Umbilical cord (tissue), 2 donors: ENCODE data around the gene C2orf81. TPM values are rescaled to one million over a fixed set of nuclear protein-coding genes. Genes with fewer than 3 reads are reported as not detected.
"Not testable (repeated sequence)": the region's sequence is repeated elsewhere in the genome, so short reads cannot be mapped to it uniquely, and the experiment has no call there.

Experiments
- DNase-seq: peaks from one replicate; pipeline ENCODE4 v3.0.0-alpha.2; 2015; ENCODE audit warnings: low spot score
- total RNA-seq: library from RNA; depleted of rRNA; stranded (reverse); fragments of >200 nt; gene quantifications from one replicate; pipeline ENCODE4 v1.2.3, GENCODE V29; 2014; ENCODE audit warnings: low replicate concordance; ENCODE audit not compliant: insufficient read depth

C2orf81 gene
- total RNA-seq, 1 donor from 2014 or later: 1.4 TPM

DNA sequence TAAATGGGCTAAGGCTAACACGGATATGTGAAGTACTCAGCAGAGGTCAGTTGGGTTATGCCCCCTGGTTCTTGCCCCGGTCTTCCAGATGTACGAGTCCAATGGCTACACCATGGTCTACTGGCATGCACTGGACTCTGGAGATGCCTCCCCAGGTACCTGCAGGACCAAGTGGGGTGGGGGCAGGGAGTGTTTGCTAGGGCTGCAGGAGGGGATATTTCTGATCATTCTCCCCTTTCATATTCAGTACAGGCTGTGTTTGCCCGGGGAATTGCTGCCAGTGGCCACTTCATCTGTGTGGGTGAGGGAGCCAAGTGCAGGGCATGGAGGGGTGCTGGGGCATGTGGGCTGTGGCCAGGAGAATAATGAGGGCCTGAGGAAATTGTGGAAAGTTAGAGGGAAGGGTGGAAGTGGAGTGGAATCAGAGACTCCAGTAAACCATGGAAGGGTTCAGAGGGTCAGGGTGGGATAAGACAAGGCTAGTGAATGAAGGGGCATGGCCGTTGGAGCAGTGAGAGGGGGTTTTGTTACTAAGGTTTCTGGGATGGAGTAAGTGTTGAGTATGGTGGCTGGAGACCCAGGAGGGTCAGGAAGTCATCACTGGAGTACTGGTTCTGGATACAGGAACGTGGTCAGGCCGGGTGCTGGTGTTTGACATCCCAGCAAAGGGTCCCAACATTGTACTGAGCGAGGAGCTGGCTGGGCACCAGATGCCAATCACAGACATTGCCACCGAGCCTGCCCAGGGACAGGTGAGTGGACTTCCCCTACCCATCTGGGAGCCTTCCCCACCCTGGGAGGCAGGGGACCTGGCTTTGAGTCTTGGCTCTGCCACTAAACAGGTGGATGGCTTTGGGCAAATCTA lies 2.0 kb upstream of the C2orf81 start:
- no peak for DNase-seq

DNA sequence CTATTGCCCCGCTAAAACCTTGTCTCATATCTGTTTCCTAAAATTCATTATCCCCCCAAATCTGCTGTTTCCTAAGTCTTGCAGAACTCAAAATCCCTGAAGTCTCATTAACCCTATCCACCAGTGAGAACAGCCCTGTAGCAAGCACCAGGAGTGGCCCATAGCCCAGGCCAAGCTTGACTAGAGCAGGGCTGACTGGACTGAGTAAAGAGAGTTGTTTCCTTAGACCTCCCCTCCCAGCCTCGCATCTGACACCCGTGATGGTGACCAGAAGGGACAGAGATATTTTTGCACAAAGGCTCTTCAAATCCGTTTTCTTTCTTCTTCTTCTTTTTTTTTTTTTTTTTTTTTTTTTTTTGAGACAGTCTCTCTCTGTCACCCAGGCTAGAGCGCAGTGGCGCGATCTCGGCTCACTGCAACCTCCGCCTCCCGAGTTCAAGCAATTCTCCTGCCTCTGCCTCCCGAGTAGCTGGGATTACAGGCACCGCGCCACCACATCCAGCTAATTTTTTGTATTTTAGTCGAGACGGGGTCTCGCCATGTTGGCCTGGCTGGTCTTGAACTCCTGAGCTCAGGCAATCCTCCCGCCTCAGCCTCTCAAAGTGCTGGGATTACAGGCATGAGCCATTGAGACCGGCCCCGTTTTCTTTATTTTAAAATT lies 846 bp downstream of the C2orf81 start:
- not testable (repeated sequence) for DNase-seq

DNA sequence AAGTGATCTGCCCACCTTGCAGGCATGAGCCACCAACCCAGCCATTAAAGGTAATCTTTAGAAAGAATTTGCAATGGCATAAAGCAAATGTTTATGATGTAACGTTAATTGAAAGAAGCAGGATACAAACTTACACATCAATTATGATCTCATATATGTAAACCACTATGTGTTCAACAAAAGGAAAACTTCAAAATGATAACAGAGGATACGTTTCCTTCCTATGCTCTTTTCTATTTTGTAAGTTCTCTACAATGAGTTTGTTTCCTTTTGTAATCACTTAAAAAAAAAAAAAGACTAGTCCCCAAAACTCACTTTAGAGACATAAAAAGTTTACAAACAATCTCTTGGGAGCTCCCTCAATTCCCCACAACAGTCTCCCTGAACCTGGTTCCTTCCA lies 1.4 kb downstream of the C2orf81 start:
- no peak for DNase-seq

DNA sequence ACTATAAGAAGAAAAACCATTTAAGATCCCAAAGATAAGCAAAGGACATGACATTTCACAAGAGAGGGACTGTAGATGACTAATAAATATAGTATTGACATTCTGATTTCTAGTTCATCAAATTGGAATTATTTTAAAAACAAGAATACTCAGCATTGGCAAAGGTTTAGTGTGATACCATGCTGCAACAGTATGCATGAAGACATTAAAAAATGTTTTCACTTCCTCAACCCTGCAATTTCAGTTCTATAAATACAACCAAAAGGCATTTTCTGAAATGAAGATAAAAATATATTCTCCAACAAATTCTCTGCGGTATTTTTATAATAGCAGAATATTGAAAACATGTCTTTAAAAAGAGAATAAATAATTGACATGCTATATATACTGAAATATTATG lies 2.1 kb downstream of the C2orf81 start:
- no peak for DNase-seq

DNA sequence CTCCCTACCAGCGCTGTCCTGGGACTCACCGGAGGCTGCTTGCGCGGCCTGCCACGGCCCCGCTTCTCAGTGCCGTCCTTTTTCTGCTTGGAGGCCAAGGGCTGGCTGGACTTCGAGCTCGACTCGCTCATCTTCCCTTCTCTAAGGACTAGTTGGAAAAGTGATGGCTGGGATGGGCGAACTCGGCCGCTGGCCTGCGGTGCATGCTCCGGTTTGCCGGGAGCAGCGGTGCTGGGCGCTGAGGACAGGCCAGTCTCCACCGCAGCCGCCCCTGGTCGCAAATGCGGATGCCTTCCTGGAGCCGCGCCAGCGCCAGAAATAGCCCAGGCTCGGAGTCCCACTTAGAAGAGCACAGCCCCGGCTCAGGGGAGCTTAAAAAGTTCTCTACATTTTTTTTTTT lies 3.1 kb downstream of the C2orf81 start:
- no peak for DNase-seq

DNA sequence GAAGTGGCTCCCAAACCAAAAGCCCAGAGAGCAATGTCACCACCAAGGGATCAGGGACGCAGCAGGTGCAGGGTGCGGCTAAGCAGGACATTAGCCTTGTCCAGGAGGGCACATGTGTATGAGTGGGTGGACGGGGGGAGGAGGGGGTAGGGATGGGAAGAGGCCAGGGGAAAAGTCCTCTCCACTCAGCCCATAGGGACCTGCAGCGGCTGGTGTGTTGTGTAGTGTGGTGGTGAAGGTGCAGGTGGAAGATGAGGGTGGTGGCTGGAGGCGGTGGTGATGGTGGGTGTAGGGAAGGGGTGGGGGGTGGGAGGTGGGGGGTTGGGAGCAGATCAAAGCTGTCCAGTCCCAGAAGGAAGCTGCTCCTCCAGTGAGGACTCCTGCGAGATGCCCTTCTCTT lies 3.7 kb downstream of the C2orf81 start:
- DNase-seq: no peak

DNA sequence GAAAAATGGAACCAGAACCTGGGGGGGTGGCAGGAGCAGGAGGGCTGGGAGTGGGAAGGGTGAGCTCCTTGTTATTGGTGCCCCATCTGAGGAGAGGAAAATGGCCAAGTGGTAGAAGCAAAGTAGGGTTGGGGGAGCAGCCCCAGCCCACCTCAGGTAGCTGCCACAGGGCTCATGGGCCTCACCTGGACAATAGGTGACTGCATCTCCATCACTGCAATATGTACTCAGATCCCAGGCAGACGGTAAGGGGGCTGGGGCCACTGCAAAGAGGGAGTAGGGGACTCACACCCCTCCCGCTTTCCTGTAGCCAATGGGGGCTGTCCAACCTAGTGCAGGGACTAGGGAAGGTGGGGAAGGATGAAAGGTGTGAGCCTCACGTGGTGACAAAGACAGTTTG lies 4.2 kb downstream of the C2orf81 start:
- DNase-seq: no peak

DNA sequence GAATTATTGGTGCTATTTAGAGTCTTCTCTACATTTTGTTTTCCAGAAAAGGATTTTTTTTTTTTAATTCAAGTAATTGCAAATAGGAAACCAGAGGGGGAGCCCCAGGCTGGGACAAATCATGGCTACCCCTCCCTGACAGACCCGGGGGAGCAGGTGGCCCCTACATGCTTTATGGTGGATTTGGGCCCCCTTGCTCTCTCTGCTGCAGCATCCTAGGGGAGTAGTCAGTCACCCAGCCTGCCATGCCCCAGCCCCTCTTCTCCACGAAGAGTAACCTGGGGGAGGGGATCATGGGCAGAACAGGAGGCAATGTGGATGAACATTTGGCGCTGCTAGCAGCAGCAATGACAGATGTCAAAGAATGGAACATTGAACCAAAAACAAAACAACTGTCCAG lies 4.6 kb downstream of the C2orf81 start:
- no peak for DNase-seq

DNA sequence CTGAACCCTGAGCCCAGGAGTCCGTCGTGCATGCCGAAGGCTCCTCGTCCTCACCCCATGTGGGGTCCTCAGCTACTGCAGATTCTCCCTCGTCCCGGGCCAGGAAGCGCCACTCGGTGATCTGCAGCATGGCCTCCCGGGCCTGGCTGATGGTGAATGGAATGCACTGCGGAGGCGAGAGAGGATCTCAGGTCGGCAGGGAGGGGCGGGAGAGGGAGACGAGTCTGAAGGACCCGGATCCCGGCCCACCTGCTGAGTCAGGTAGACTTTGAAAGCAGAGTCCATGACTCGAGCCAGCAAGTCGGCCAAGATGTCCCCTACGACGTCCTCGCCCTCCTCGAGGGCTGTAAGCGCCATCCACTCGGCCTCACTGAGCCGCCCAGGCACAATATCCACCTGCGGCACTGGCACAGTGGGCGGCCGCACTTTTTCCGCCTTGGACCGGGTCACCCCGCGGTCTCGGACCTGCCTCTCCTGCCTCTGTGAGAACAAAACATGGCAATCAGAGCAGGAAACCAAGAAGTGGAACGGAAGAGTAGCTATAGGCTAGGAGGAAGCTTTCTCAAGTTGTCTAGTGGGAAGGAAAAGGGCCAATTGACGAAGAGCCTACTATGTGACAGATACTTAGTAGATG lies 5.5 kb downstream of the C2orf81 start:
- peak; percentile 42 for DNase-seq

DNA sequence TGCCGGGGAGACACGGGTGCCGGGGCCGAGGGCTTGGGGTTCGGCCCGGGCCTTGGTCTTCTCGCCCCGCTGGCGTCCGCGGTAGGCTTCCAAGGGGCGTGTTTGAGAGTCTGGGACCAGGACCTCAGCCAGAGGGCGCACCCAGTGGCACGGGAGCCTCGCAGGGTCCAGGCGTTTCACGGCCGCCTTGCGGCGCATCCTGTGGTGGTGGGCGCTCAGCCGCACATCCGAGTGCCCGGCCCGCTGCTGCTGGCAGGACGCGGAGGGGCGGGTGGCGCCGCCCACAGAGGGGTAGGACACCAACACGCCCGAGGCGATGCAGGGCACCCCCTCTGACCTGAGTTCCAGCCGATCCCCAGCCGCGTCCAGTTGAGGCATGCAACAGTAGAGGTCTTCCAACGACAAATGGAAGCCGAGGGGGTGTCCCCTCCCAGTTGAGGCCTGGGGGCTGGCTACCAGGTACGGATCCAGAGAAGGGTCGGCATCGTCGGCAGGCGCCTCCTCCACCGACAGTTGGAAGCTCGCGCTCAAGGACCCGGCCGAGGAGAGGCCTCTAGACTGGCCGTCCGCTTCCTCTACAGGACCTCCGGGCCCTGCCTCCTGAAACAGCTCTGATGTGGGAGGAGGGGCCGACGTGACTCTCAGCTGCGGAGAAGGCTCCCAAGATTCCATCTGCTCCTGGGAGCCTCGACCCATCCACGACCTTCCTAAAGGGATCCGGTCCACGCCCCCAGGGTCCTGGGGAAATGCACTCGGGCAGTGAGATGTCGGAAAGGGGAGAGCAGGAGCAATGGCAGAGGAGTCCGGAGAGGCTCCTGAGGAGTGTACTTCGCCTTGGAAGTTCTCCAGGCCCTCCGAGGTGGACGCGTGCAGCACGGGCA lies 6.3 kb downstream of the C2orf81 start:
- peak; percentile 82 for DNase-seq

DNA sequence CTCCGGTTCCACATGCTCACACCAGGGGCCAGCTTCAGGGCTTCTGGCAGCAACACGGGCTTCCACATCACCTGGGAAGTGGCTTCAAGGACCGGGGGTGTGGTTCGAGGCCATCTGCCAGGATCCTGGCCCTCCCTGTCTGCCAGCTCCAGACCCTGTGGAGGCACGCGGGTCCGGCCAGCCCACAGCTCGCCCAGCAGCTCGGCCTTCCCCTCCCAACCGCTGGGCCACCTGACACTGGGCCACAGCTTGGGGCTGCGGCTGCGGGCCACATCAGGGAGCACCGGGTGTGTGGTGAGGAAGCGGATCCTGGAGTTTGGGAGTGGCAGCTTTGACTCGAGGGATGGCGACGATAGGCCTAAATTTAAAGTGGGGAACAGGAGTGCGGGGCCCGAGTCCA lies 7.0 kb downstream of the C2orf81 start:
- no peak for DNase-seq

DNA sequence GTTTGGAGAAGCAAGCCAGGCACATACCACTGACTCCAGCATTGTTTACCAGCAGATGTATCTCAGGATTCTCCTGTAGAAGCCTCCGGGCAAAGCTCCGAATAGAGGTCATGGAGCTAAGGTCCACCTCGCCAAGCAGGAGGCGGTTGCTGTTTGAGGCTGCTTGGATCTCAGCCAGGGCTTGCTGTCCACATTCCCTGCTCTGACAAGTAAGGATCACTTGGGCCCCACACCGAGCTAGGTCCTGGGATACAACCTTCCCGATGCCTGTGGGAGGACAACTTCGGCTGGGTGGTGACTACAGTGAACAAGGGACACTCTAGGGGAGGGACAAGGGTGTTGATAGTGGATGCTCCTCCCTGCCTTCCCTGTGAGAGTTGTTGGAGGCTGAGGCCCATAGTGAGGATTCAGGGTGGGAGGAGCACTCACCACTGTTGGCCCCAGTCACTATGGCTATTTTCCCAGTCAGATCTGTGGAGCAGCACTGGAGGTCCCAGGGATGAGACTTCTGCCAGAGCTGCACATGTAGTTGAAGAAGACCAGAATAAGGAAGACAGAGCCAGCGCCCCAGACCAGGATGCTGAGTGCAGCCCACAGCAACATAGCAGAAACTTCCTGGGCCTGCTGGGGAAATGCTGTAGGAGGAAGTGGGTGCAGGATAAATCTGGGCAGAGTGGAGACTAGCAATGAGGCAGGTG lies 8.3 kb downstream of the C2orf81 start:
- peak; percentile 48 for DNase-seq

DNA sequence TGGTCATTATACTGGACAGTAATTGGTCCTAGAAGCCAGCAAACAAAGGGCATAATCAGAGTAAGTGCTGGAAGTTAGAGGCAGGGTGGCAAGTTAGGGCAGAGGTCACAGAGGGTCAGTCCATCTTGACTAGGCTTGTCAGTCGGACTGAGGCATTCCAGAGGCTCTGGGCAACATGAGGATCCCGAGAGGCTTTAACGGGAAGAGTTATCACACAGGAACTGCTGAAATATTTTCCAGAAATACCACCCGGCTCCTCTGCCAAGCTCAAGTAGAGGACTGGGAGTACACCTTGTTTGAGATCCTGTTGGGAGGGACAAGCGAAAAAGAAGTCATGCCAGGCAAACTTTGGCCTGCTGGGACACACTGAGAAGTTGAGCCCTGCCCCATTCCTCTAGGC lies 13.7 kb downstream of the C2orf81 start:
- no peak for DNase-seq

DNA sequence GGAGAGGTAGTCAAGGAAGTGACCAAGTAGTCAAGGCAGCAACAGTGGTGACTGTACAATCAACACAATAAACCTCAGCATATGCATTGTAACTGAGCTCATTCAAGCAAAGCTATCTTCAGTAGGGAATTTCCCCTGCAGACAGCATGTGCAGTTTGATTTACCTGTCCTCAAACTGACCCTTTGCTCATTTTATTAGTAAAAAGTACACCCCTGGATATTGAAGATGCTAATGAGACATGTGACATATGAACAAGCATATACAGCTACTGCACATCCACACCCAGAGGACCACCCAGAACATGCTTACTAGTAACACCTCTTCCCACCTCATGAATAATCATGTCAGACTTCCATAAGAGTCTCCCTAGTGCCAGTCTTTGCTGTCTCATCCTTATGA lies 15.4 kb downstream of the C2orf81 start:
- DNase-seq: no peak

DNA sequence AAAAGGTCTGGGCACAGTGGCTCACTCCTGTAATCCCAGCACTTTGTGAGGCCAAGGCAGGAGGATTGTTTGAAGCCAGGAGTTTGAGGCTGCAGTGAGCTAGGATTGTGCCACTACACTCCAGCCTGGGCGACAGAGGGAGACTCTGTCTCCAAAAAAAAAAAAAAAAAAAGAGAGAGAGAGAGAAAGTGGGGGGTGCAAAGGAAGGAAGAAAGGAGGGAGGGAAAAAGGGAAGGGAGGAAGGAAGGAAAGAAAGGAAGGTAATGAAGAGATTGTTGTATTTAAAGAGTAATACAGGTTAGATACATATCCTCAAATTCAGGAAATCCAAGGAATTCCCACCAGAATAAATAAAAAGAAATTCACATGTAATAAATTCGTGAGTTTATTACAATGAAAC lies 19.5 kb downstream of the C2orf81 start:
- DNase-seq: no peak

DNA sequence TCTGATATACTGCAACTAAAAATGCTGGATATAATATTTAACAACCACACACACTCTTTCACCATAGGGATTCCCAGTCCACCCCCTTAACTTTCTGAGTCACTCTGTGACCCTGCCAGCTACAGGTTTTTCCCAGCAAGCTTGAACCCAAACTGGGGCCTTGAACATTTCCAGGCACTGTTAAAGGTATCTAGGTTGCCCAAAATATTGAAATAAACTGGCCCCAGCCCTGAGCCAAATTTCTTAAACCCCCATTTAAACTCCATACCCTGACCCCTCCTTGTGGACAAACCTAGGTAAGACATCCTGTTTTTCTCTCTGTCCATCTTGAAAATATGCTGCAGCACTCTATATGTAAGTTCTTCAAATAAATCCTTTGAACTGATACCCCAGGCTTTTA lies 21.6 kb downstream of the C2orf81 start:
- DNase-seq: no peak

DNA sequence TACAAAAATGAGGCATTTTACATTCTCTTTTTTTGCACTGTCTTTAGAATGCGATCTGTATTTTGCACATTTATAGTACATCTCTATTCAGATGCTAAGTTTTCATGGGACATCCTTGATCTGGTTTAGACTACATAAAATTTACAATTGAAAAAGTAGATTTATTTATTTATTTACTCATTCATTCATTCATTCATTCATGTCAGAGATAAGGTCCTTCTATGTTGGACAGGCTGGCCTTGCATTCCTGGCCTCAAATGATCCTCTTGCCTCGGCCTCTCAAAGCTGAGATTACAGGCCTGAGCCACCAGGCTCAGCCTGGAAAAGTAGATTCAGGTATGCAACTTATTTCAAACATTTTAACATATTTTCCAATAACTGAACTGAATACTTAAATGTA lies 25.3 kb downstream of the C2orf81 start:
- no peak for DNase-seq

DNA sequence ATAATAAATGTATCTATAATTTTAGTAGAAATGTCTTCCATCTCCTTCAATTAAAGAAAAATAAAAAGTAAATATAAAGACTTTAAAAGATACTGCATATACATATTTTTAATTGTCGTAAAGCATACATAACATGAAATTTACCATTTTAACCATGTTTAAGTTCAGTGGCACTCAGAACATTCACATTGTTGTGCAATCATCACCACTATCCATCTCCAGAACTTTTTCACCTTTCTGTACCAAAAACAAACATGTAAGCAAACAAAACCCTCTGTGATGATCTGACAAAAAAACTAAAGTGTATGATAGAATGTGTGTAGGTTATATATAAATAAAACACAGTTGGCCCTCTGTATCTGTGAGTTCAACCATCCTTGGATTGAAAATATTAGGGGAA lies 27.9 kb downstream of the C2orf81 start:
- DNase-seq: no peak

DNA sequence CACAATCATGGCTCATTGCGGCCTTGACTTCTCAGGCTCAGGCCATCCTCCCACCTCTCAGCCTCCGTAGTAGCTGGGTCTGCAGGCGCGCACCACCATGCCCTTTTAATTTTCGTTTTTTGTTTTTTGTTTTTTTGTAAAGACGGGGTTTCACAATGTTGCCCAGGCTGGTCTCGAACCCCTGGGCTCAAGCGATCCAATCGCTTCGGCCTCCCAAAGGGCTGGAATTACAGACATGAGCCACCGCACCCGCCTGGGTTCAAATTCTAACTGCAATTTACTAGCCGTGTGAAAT lies 29.0 kb downstream of the C2orf81 start:
- DNase-seq: no peak

DNA sequence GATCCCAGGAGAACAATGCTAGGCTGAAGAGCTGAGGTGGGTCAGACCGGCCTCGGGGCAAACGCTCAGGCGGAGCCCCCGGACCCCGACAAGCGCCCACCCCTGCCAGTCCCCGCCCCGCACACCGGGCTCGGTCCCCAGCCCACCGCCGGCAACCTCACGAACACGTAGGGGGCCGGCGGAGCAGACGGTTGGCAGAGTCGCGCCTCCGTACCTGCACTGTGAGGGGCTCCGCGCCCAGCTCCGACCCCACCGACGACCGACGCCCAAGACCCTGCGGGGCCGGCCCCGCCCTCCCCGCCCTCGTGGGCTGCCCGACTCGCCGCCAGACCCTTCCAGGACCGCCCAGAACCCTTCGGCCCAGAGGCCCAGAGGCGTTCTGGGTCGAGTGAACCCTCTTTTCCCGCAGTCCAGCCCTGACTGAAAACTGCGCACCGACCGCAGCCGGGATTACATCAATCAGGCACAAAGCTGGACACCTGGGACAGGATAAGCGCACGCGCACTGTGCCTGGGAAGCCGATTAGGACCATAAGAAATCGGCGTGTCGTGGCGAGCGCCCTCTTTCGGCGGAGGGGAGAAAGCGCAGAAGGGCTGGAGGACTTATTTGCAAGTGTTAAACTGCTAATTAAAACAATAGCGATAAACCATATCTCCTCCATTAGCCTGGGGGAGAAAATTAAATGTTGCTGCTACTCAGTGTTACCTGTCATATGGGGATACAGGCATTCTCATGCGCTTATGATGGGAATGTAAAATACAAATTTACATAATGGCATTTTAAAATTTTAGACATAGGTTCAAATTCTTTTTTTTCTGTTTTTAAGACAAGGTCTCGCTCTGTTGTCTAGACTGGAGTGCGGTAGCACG lies 29.6 kb downstream of the C2orf81 start:
- peak; percentile 93 for DNase-seq
